ENCODE measurements around the gene FAM186B. TPM values are rescaled to one million over a fixed set of nuclear protein-coding genes. Genes with fewer than 3 reads are reported as not detected.

The FAM186B gene
- total RNA-seq, 1 experiment from 2014 or later = 0.46 TPM

DNA sequence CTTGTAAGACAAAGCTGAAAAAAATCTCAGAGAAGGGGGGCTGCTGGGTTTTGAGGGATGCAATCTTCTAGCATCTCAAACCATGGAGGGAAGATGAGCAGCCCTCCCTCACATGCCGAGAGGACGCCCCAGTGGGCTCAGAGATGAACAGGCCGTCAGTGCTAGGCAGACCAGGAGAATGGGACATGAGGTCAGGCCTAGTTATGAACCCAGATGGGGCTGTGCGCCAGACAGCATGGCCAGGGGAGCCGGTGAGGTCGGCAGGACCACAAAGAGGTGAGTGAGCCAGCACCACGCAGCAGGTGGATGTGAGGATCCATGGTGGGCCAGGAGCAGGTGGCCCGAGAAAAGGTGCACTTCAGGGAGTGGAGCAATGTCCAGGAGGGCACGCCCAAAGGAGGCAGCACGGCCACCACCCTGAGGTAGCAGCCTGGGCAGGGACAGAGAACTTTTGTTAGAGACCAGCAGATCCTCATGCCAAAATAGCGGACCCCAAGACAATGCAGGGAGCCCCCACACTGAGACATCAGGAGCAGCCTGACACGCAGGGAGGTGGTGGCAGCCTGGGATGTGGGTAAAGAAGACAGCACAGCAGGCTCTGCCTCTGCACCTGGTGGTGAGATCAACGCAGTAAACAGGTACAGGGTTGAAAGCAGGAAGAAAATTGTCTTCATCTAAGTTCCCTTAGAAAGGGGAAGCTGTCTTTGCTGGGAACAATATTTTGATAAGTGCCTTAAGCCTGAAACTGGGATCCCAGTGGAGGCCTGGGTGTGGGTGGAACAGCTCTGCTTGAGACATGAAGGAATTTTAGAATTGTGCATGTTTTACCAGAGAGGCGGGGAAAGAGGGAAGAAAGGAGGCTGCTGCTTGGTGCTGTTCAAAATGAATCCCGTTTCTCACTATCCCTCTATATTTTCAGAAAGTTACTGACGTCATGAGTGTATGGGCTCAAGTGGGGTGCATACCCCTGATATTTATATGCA, 19.7 kb downstream of the FAM186B start:
- Histone ChIP-seq H4K20me1 (ENCODE audit: control insufficient read depth, insufficient read depth, insufficient read length) (no peaks in the 10 kb centered on the region), H2BK120ac (ENCODE audit: low read depth, low read length, poor library complexity, severe bottlenecking) (no peak overlapping the region), H2BK20ac (ENCODE audit: low read depth, low read length, poor library complexity, severe bottlenecking) (no peak overlapping the region), H4K91ac (ENCODE audit: insufficient read length, low read depth, low read length) (no peak overlapping the region), H2AK5ac (ENCODE audit: insufficient read length, low read length) (no peak overlapping the region), H2AFZ (ENCODE audit: low read length) (no peak overlapping the region), H3K14ac (ENCODE audit: insufficient read depth, low read length) (no peak overlapping the region), H3T11ph (ENCODE audit: low read length) (no peak overlapping the region), H3K9ac (ENCODE audit: extremely low read depth, insufficient read length, low read length) (no peak overlapping the region), H3K56ac (ENCODE audit: insufficient read length, low read depth, low read length) (no peak overlapping the region), H2BK12ac (ENCODE audit: insufficient read length, low read depth, low read length) (no peak overlapping the region), H4K8ac (replicated peaks; ENCODE audit: insufficient read length, low read depth, low read length) (no peak overlapping the region), H3K4me2 (ENCODE audit: insufficient read depth, insufficient read length, low read length) (no peak overlapping the region), H3K23me2 (ENCODE audit: insufficient read length, low read depth, low read length, poor library complexity, severe bottlenecking) (no peaks in the 10 kb centered on the region), H3K27me3 (ENCODE audit: insufficient read depth, low read length) (no peaks in the 10 kb centered on the region), H3K23ac (ENCODE audit: insufficient read length, low read depth, low read length) (no peak overlapping the region), H3K18ac (ENCODE audit: insufficient read length, low read depth, low read length) (no peak overlapping the region), H4K5ac (ENCODE audit: insufficient read length, low read depth, low read length) (no peak overlapping the region), H2BK5ac (ENCODE audit: insufficient read length, low read length) (no peak overlapping the region), H3K27ac (ENCODE audit: insufficient read length, low read depth, low read length) (no peak overlapping the region), H3K79me2 (ENCODE audit: insufficient read depth, low read length) (no peaks in the 10 kb centered on the region), H3K4ac (ENCODE audit: low read depth, low read length) (no peak overlapping the region), H3K79me1 (ENCODE audit: insufficient read depth, low read depth, low read length, poor library complexity, severe bottlenecking) (no peaks in the 10 kb centered on the region), H2BK15ac (ENCODE audit: low read depth, low read length) (no peak overlapping the region), H3K9me3 (ENCODE audit: control insufficient read depth, low read depth, low read length) (no peaks in the 10 kb centered on the region), H3K4me1 (ENCODE audit: insufficient read depth, low read length) (no peaks in the 10 kb centered on the region)
- no peak overlapping the region for H3K4me3 Mint-ChIP-seq
- no peaks in the 10 kb centered on the region for H3K9me3 Mint-ChIP-seq
- H3K36me3 Mint-ChIP-seq (ENCODE audit: insufficient read depth in 1 of 3, low read depth in 3 of 3) = peaks cover 4 to 15% (median 6%) of the 10 kb centered on the region in 3 experiments; a peak in 4 of 7 replicates
- no CpG with 5 or more reads among the region's 16 CpGs for WGBS (ENCODE audit: extremely low coverage, insufficient read length, low lambda C conversion rate)
- peaks cover 4 to 5% of the 10 kb centered on the region in 2 experiments; a peak in 3 of 4 replicates for H3K4me1 Mint-ChIP-seq
- TF ChIP-seq, protein P1, sequence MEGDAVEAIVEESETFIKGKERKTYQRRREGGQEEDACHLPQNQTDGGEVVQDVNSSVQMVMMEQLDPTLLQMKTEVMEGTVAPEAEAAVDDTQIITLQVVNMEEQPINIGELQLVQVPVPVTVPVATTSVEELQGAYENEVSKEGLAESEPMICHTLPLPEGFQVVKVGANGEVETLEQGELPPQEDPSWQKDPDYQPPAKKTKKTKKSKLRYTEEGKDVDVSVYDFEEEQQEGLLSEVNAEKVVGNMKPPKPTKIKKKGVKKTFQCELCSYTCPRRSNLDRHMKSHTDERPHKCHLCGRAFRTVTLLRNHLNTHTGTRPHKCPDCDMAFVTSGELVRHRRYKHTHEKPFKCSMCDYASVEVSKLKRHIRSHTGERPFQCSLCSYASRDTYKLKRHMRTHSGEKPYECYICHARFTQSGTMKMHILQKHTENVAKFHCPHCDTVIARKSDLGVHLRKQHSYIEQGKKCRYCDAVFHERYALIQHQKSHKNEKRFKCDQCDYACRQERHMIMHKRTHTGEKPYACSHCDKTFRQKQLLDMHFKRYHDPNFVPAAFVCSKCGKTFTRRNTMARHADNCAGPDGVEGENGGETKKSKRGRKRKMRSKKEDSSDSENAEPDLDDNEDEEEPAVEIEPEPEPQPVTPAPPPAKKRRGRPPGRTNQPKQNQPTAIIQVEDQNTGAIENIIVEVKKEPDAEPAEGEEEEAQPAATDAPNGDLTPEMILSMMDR (conservative IDR thresholded peaks at IDR 0.05) = no peak
- no peak for DNase-seq
- H3K27me3 Mint-ChIP-seq (ENCODE audit: low read depth) = no peaks in the 10 kb centered on the region
- H3K27ac Mint-ChIP-seq = peak overlapping the region in 2 of 3 experiments; percentile 18 to 34; a peak in 4 of 7 replicates
